ENCODE measurements around the gene ADH6. TPM values are rescaled to one million over a fixed set of nuclear protein-coding genes. Genes with fewer than 3 reads are reported as not detected.
"Not testable (repeated sequence)": the region's sequence is repeated elsewhere in the genome, so short reads cannot be mapped to it uniquely, and the experiment has no call there.

ADH6 gene
- polyA plus RNA-seq, 1 of the 3 experiments (the other 2 are of a cell fraction), result not detected

DNA sequence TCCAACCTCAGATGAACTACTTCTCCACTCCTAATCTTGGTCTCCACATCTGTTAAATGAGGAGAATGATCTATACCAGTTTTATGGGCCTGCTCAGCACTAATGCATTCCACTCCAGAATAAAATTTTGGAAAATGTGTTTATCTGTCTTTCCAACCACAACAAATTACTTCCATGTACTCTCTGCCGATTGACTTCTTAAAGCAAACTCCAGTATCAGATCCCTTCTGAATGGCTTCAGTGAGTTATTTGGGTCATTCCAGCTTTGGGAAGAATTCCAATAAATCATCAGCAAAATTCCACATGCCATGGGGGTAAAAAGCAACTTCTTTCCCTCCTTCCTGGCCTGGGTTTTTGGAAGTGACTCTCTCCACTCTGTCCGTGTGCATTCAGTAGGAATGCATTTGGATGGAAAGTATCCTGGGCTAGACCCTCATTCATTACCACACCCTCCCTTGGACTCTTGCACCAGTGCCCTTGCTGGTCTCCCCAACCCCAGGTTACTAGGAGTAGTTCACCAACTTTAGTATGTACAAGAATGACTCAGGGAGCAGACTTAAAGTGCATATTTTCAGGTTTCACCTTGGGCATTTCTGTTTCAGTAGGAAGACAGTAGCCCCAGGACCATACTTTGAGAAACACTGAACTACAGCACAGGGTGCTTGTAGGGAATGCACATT is 15.4 kb upstream of the ADH6 start:
- DNase-seq, result no peak
- H3K4me1 ChIP-seq (ENCODE audit: control insufficient read depth in 1 of 2, insufficient read depth in 2 of 2, low read depth in 1 of 2, low read length in 1 of 2), result no peaks in the 10 kb centered on the region
- H3K4me2 ChIP-seq, result no peak overlapping the region
- no peaks in the 10 kb centered on the region for H3K9me3 ChIP-seq
- no peak overlapping the region for H2AFZ ChIP-seq (ENCODE audit: low read depth)
- H3K9me2 ChIP-seq, result no peaks in the 10 kb centered on the region
- H3K27ac ChIP-seq (ENCODE audit: low read depth in 2 of 2, low read length in 1 of 2), result no peak overlapping the region
- POLR2A ChIA-PET, result no interaction called here
- TF ChIP-seq, protein P1, sequence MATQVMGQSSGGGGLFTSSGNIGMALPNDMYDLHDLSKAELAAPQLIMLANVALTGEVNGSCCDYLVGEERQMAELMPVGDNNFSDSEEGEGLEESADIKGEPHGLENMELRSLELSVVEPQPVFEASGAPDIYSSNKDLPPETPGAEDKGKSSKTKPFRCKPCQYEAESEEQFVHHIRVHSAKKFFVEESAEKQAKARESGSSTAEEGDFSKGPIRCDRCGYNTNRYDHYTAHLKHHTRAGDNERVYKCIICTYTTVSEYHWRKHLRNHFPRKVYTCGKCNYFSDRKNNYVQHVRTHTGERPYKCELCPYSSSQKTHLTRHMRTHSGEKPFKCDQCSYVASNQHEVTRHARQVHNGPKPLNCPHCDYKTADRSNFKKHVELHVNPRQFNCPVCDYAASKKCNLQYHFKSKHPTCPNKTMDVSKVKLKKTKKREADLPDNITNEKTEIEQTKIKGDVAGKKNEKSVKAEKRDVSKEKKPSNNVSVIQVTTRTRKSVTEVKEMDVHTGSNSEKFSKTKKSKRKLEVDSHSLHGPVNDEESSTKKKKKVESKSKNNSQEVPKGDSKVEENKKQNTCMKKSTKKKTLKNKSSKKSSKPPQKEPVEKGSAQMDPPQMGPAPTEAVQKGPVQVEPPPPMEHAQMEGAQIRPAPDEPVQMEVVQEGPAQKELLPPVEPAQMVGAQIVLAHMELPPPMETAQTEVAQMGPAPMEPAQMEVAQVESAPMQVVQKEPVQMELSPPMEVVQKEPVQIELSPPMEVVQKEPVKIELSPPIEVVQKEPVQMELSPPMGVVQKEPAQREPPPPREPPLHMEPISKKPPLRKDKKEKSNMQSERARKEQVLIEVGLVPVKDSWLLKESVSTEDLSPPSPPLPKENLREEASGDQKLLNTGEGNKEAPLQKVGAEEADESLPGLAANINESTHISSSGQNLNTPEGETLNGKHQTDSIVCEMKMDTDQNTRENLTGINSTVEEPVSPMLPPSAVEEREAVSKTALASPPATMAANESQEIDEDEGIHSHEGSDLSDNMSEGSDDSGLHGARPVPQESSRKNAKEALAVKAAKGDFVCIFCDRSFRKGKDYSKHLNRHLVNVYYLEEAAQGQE (IDR thresholded peaks at IDR 0.05; ENCODE audit: low read depth, low read length), result no peak
- TF ChIP-seq CHD2 (IDR thresholded peaks at IDR 0.05; ENCODE audit: low read length, partially characterized antibody), result no peak
- H4K20me1 ChIP-seq (ENCODE audit: insufficient read depth), result no peaks in the 10 kb centered on the region
- CTCF ChIA-PET, result no interaction called here
- H3K4me3 ChIP-seq (ENCODE audit: low read depth in 2 of 2, low read length in 1 of 2), result no peak overlapping the region
- no peaks in the 10 kb centered on the region for H3F3A ChIP-seq (replicated peaks; ENCODE audit: insufficient read depth)
- H3K79me2 ChIP-seq (ENCODE audit: insufficient read depth), result no peaks in the 10 kb centered on the region
- H3K9ac ChIP-seq, result no peak overlapping the region
- WGBS (ENCODE audit: low lambda C conversion rate), result 5% methylated on average over 2 of the region's 2 CpGs
- H3K36me3 ChIP-seq (replicated peaks in 1 of 2; ENCODE audit: control insufficient read depth in 1 of 2, insufficient read depth in 2 of 2, low read length in 1 of 2), result no peaks in the 10 kb centered on the region
- no peaks in the 10 kb centered on the region for H3K27me3 ChIP-seq (ENCODE audit: insufficient read depth)

DNA sequence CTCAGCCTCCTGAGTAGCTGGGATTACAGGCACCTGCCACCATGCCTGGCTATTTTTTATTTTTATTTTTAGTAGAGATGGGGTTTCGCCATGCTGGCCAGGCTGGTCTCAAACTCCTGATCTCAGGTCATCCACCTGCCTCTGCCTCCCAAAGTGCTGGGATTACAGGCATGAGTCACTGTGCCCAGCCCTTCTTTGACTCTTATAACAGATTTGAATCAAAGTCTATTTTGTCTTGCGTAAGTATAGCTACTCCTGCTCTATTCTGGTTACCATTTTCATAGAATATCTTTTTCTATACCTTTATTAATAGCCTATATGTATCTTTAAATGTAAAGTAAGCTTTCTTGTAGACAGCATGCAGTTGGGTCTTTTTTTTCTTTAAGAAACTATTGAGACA is 14.4 kb upstream of the ADH6 start:
- CTCF ChIA-PET; H3K9ac ChIP-seq; DNase-seq; H3K4me2 ChIP-seq; H3F3A ChIP-seq (replicated peaks; ENCODE audit: insufficient read depth); H4K20me1 ChIP-seq (ENCODE audit: insufficient read depth); H3K36me3 ChIP-seq (replicated peaks in 1 of 2; ENCODE audit: control insufficient read depth in 1 of 2, insufficient read depth in 2 of 2, low read length in 1 of 2); H3K79me2 ChIP-seq (ENCODE audit: insufficient read depth); POLR2A ChIA-PET; H3K9me3 ChIP-seq; H3K4me1 ChIP-seq (ENCODE audit: control insufficient read depth in 1 of 2, insufficient read depth in 2 of 2, low read depth in 1 of 2, low read length in 1 of 2); H3K27me3 ChIP-seq (ENCODE audit: insufficient read depth); H3K27ac ChIP-seq (ENCODE audit: low read depth in 2 of 2, low read length in 1 of 2); H3K4me3 ChIP-seq (ENCODE audit: low read depth in 2 of 2, low read length in 1 of 2); H3K9me2 ChIP-seq; H2AFZ ChIP-seq (ENCODE audit: low read depth): not testable (repeated sequence)
- 25% methylated on average over 2 of the region's 2 CpGs for WGBS (ENCODE audit: low lambda C conversion rate)

DNA sequence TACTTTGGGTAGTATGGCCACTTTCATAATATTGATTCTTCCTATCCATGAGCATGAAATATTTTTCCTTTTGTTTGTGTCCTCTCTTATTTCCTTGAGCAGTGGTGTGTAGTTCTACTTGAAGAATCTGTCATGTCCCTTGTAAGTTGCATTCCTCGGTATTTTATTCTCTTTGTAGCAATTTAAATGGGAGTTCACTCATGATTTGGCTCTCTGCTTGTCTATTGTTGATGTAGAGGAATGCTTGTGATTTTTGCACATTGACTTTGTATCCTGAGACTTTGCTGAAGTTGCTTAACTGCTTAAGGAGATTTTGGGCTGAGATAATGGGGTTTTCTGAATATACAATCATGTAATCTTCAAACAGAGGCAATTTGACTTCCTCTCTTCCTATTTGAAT is 9.7 kb upstream of the ADH6 start:
- H3K79me2 ChIP-seq (ENCODE audit: insufficient read depth); H3K9me3 ChIP-seq; H3K27me3 ChIP-seq (ENCODE audit: insufficient read depth); H3K4me1 ChIP-seq (ENCODE audit: control insufficient read depth in 1 of 2, insufficient read depth in 2 of 2, low read depth in 1 of 2, low read length in 1 of 2); DNase-seq; H3K36me3 ChIP-seq (replicated peaks in 1 of 2; ENCODE audit: control insufficient read depth in 1 of 2, insufficient read depth in 2 of 2, low read length in 1 of 2); H3K27ac ChIP-seq (ENCODE audit: low read depth in 2 of 2, low read length in 1 of 2); H3K9ac ChIP-seq; H2AFZ ChIP-seq (ENCODE audit: low read depth); CTCF ChIA-PET; POLR2A ChIA-PET; H3K4me2 ChIP-seq; H3F3A ChIP-seq (replicated peaks; ENCODE audit: insufficient read depth); H3K9me2 ChIP-seq; H3K4me3 ChIP-seq (ENCODE audit: low read depth in 2 of 2, low read length in 1 of 2); H4K20me1 ChIP-seq (ENCODE audit: insufficient read depth): not testable (repeated sequence)
- 0% methylated on average over 1 of the region's 1 CpG for WGBS (ENCODE audit: low lambda C conversion rate)

DNA sequence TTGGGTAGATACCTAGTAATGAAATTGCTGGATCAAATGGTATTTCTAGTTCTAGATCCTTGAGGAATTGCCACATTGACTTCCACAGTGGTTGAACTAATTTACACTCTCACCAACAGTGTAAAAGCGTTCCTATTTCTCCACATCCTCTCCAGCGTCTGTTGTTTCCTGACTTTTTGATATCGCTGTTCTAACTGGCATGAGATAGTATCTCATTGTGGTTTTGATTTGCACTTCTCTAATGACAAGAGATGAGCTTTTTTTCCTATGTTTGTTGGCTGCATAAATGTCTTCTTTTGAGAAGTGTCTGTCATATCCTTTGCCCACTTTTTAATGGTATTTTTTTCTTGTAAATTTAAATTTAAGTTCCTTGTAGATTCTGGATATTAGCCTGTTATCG is 8.6 kb upstream of the ADH6 start:
- H3F3A ChIP-seq (replicated peaks; ENCODE audit: insufficient read depth); H3K9me2 ChIP-seq; DNase-seq; H3K9me3 ChIP-seq; H3K36me3 ChIP-seq (replicated peaks in 1 of 2; ENCODE audit: control insufficient read depth in 1 of 2, insufficient read depth in 2 of 2, low read length in 1 of 2); H3K4me3 ChIP-seq (ENCODE audit: low read depth in 2 of 2, low read length in 1 of 2); H3K27me3 ChIP-seq (ENCODE audit: insufficient read depth); CTCF ChIA-PET; H2AFZ ChIP-seq (ENCODE audit: low read depth); H3K9ac ChIP-seq; H3K27ac ChIP-seq (ENCODE audit: low read depth in 2 of 2, low read length in 1 of 2); H3K4me2 ChIP-seq; POLR2A ChIA-PET; H4K20me1 ChIP-seq (ENCODE audit: insufficient read depth); H3K79me2 ChIP-seq (ENCODE audit: insufficient read depth); H3K4me1 ChIP-seq (ENCODE audit: control insufficient read depth in 1 of 2, insufficient read depth in 2 of 2, low read depth in 1 of 2, low read length in 1 of 2): not testable (repeated sequence)
- WGBS (ENCODE audit: low lambda C conversion rate), result 31% methylated on average over 4 of the region's 4 CpGs

Measured in SK-N-SH (cell line).